ENCODE data around the gene PTBP3. TPM values are rescaled to one million over a fixed set of nuclear protein-coding genes. Genes with fewer than 3 reads are reported as not detected.

PTBP3 gene
- total and polyA plus RNA-seq, 2 of the 13 experiments (the other 11 are each of a cell fraction or from before 2014, with no cell fraction given) = 52.8 to 61.1 TPM

GRCh38 chr9:112174965-112175795 is 158.2 kb downstream of the PTBP3 start, which contains the start of gene SUSD1 (continued):
- TF ChIP-seq SSRP1 (CRISPR knock-in tag; IDR thresholded peaks at IDR 0.05) (no peak), HNRNPLL (IDR thresholded peaks at IDR 0.05; ENCODE audit: low read depth, low read length, poor library complexity, severe bottlenecking) (no peak), NONO (IDR thresholded peaks at IDR 0.05) (no peak), NONO (CRISPR knock-in tag; conservative IDR thresholded peaks at IDR 0.05) (no peak; the same call in 1 of the 2 replicates), ATF6 (CRISPR knock-in tag; conservative IDR thresholded peaks at IDR 0.05) (no peak), ZNF816 (CRISPR knock-in tag; IDR thresholded peaks at IDR 0.05; ENCODE audit: borderline replicate concordance) (no peak), HNRNPL (IDR thresholded peaks at IDR 0.05; ENCODE audit: low read depth, low read length) (no peak), ZBTB44 (CRISPR knock-in tag; IDR thresholded peaks at IDR 0.05) (no peak), ZNF772 (CRISPR knock-in tag; IDR thresholded peaks at IDR 0.05) (no peak; the same call in 1 of the 2 replicates), SKIL (CRISPR knock-in tag; IDR thresholded peaks at IDR 0.05; ENCODE audit: borderline replicate concordance) (no peak), SALL2 (CRISPR knock-in tag; IDR thresholded peaks at IDR 0.05) (peak; percentile 54; the same call in 1 of the 2 replicates), ZNF781 (CRISPR knock-in tag; IDR thresholded peaks at IDR 0.05; ENCODE audit: borderline replicate concordance, not compliant biosample characterization) (no peak), SCMH1 (CRISPR knock-in tag; IDR thresholded peaks at IDR 0.05; ENCODE audit: borderline replicate concordance) (no peak), ELF3 (CRISPR knock-in tag; IDR thresholded peaks at IDR 0.05) (no peak), CERS6 (CRISPR knock-in tag; IDR thresholded peaks at IDR 0.05) (no peak), ZSCAN29 (CRISPR knock-in tag; conservative IDR thresholded peaks at IDR 0.05) (no peak), ZSCAN21 (CRISPR knock-in tag; IDR thresholded peaks at IDR 0.05; ENCODE audit: borderline replicate concordance) (no peak), ZNF205 (CRISPR knock-in tag; IDR thresholded peaks at IDR 0.05) (no peak), RBAK (CRISPR knock-in tag; IDR thresholded peaks at IDR 0.05) (no peak), WIZ (CRISPR knock-in tag; IDR thresholded peaks at IDR 0.05) (no peak), ZNF607 (CRISPR knock-in tag; IDR thresholded peaks at IDR 0.05; ENCODE audit: borderline replicate concordance) (no peak), NKX3-1 (CRISPR knock-in tag; IDR thresholded peaks at IDR 0.05) (no peak), MXD1 (CRISPR knock-in tag; IDR thresholded peaks at IDR 0.05) (no peak)
